HepG2 (cell line): ENCODE results near the gene AP3D1.

Source experiments
- CBX5 ChIP-seq: sonication (generic); formaldehyde crosslinking; IDR thresholded peaks from 2 replicates; pipeline ENCODE4 v1.4.0; 2020; ENCODE audit warnings: missing genetic modification reagents, borderline replicate concordance
- CEBPB ChIP-seq: IDR thresholded peaks from 2 replicates; pipeline ENCODE4 v1.6.1; 2011; ENCODE audit warnings: low read depth, low read length, improper control_type of control experiment, borderline replicate concordance
- CTCF ChIP-seq: sonication (generic); formaldehyde crosslinking; IDR thresholded peaks from 2 replicates; pipeline ENCODE4 v1.5.0; 2020; ENCODE audit warnings: mild to moderate bottlenecking, missing genetic modification reagents, moderate library complexity
- FOXP1 ChIP-seq, 2 experiments: fragments of 450-650 bp in 1 of 2; IDR thresholded peaks; 2 replicates each; pipeline ENCODE4 v1.6.1; 2017 to 2018; ENCODE audit warnings: antibody characterized with exemption in 1 of 2
- JUN ChIP-seq: sonication (generic); formaldehyde crosslinking; IDR thresholded peaks from 2 replicates; pipeline ENCODE4 v1.4.0; 2020; ENCODE audit warnings: mild to moderate bottlenecking, missing genetic modification reagents
- MYC ChIP-seq: sonication (generic); formaldehyde crosslinking; IDR thresholded peaks from 2 replicates; pipeline ENCODE4 v1.9.0; 2021; ENCODE audit warnings: missing genetic modification reagents, borderline replicate concordance
- NR2C2 ChIP-seq: sonication (generic); formaldehyde crosslinking; IDR thresholded peaks from 2 replicates; pipeline ENCODE4 v1.4.0; 2020; ENCODE audit warnings: missing genetic modification reagents, mild to moderate bottlenecking, moderate library complexity, borderline replicate concordance
- ZNF138 ChIP-seq: sonication (generic); formaldehyde crosslinking; IDR thresholded peaks from 2 replicates; pipeline ENCODE4 v1.5.0; 2020; ENCODE audit warnings: mild to moderate bottlenecking, low read depth, missing genetic modification reagents
- ZNF276 ChIP-seq: sonication (generic); formaldehyde crosslinking; IDR thresholded peaks from 2 replicates; pipeline ENCODE4 v1.4.0; 2020; ENCODE audit warnings: mild to moderate bottlenecking, low read depth, missing genetic modification reagents
- ZNF547 ChIP-seq: sonication (generic); formaldehyde crosslinking; IDR thresholded peaks from 2 replicates; pipeline ENCODE4 v1.5.1; 2020; ENCODE audit warnings: mild to moderate bottlenecking, missing genetic modification reagents
- ZNF7 ChIP-seq: IDR thresholded peaks from 2 replicates; pipeline ENCODE4 v1.6.1; 2016; ENCODE audit warnings: missing biosample characterization, missing genetic modification reagents

GRCh38 chr19:2164020-2164998 is 12.9 kb upstream of the AP3D1 start:
- no peak for TF ChIP-seq JUN (CRISPR knock-in tag)
- TF ChIP-seq CTCF (CRISPR knock-in tag), result no peak
- TF ChIP-seq FOXP1 (IDR thresholded peaks at IDR 0.05), result no peak
- no peak for TF ChIP-seq FOXP1 (CRISPR knock-in tag; IDR thresholded peaks at IDR 0.05)
- no peak for TF ChIP-seq CBX5 (CRISPR knock-in tag)
- TF ChIP-seq ZNF7, result no peak
- no peak for TF ChIP-seq MYC (CRISPR knock-in tag)
- no peak for TF ChIP-seq CEBPB
- no peak; the same call in 1 of the 2 replicates for TF ChIP-seq ZNF547 (CRISPR knock-in tag)
- no peak for TF ChIP-seq ZNF276 (CRISPR knock-in tag)
- no peak for TF ChIP-seq NR2C2 (CRISPR knock-in tag)
- TF ChIP-seq ZNF138 (CRISPR knock-in tag), result no peak
